ENCODE measurements around the gene SORBS1. TPM values are rescaled to one million over a fixed set of nuclear protein-coding genes. Genes with fewer than 3 reads are reported as not detected.

The SORBS1 gene
- total RNA-seq, 1 donor from 2014 or later = 16.1 TPM

GRCh38 chr10:95290461-95291364 is 270.5 kb downstream of the SORBS1 start, which contains the start of gene PDLIM1:
Gene PDLIM1 (minus strand): TSS chr10:95291003. CDS start chr10:95290915, 88 bp downstream.
- Mint-ChIP-seq H3K27ac (peak within 1 kb of the TSS; percentile 37), H3K27me3 (ENCODE audit: insufficient read depth, low read depth) (peaks cover 36% of the 10 kb centered on the region)

GRCh38 chr10:95289921-95290421 is 271.2 kb downstream of the SORBS1 start:
- Histone ChIP-seq H4K20me1 (ENCODE audit: low read depth) (no peaks in the 10 kb centered on the region), H3K27me3 (peaks cover 64% of the 10 kb centered on the region), H3K27ac (no peak overlapping the region), H2AFZ (replicated peaks) (peak overlapping the region; percentile 100), H3K4me2 (peak overlapping the region; percentile 99), H3K36me3 (no peaks in the 10 kb centered on the region), H3F3A (ENCODE audit: low read depth) (peaks cover 12% of the 10 kb centered on the region), H3K79me2 (ENCODE audit: low read depth) (peaks cover 3% of the 10 kb centered on the region), H3K9ac (no peak overlapping the region), H3K4me3 (peak overlapping the region; percentile 96), H3K4me1 (peaks cover 17% of the 10 kb centered on the region), H3K9me3 (ENCODE audit: low read depth) (no peaks in the 10 kb centered on the region)
- H3K4me1 Mint-ChIP-seq = peaks cover 8% of the 10 kb centered on the region
- H3K27me3 Mint-ChIP-seq (ENCODE audit: insufficient read depth, low read depth) = peaks cover 33% of the 10 kb centered on the region
- no peak for DNase-seq (ENCODE audit: low spot score)
- H3K9me3 Mint-ChIP-seq = peaks cover 6% of the 10 kb centered on the region
- H3K36me3 Mint-ChIP-seq = no peaks in the 10 kb centered on the region
- no peak overlapping the region for H3K27ac Mint-ChIP-seq
- H3K4me3 Mint-ChIP-seq = peak overlapping the region; percentile 89
- TF ChIP-seq CTCF (IDR thresholded peaks at IDR 0.05) (no peak), EZH2 (IDR thresholded peaks at IDR 0.05) (peak; percentile 51)

More at GRCh38 chr10:95290461-95291364, 270.5 kb downstream of the SORBS1 start, which contains the start of gene PDLIM1:
- TF ChIP-seq EZH2phosphoT487 (IDR thresholded peaks at IDR 0.05) = peak; percentile 34
- peak; percentile 63 for TF ChIP-seq EZH2 (IDR thresholded peaks at IDR 0.05)
- TF ChIP-seq CTCF (IDR thresholded peaks at IDR 0.05) = peak; percentile 32
- Mint-ChIP-seq H3K4me3 (peak within 1 kb of the TSS; percentile 89), H3K36me3 (no peaks in the 10 kb centered on the region), H3K9me3 (peaks cover 6% of the 10 kb centered on the region), H3K4me1 (peaks cover 8% of the 10 kb centered on the region)
- Histone ChIP-seq H3K27ac (no peak within 1 kb of the TSS), H3K79me2 (ENCODE audit: low read depth) (peaks cover 3% of the 10 kb centered on the region), H3K27me3 (peaks cover 72% of the 10 kb centered on the region), H3K9ac (no peak within 1 kb of the TSS), H2AFZ (replicated peaks) (peak within 1 kb of the TSS; percentile 100), H3F3A (ENCODE audit: low read depth) (peaks cover 16% of the 10 kb centered on the region), H3K4me2 (peak within 1 kb of the TSS; percentile 99), H3K4me3 (peak within 1 kb of the TSS; percentile 96), H3K9me3 (ENCODE audit: low read depth) (no peaks in the 10 kb centered on the region), H4K20me1 (ENCODE audit: low read depth) (no peaks in the 10 kb centered on the region), H3K4me1 (peaks cover 22% of the 10 kb centered on the region), H3K36me3 (no peaks in the 10 kb centered on the region)
- DNase-seq (ENCODE audit: low spot score) = peak; percentile 81

GRCh38 chr10:95289003-95289920 is 271.9 kb downstream of the SORBS1 start:
- no peak overlapping the region for H3K9ac ChIP-seq
- peak; percentile 40 for DNase-seq (ENCODE audit: low spot score)
- H3K4me3 ChIP-seq = peak overlapping the region; percentile 96
- H3K36me3 ChIP-seq = no peaks in the 10 kb centered on the region
- peaks cover 12% of the 10 kb centered on the region for H3F3A ChIP-seq (ENCODE audit: low read depth)
- peaks cover 6% of the 10 kb centered on the region for H3K9me3 Mint-ChIP-seq
- H3K27ac Mint-ChIP-seq = no peak overlapping the region
- H3K4me1 ChIP-seq = peaks cover 13% of the 10 kb centered on the region
- TF ChIP-seq EZH2 (IDR thresholded peaks at IDR 0.05) (no peak), CTCF (IDR thresholded peaks at IDR 0.05) (peak; percentile 30), EZH2phosphoT487 (IDR thresholded peaks at IDR 0.05) (peak; percentile 14)
- H3K27me3 ChIP-seq = peaks cover 57% of the 10 kb centered on the region
- H3K79me2 ChIP-seq (ENCODE audit: low read depth) = peaks cover 3% of the 10 kb centered on the region
- H3K36me3 Mint-ChIP-seq = no peaks in the 10 kb centered on the region
- H3K4me2 ChIP-seq = peak overlapping the region; percentile 99
- no peak overlapping the region for H3K27ac ChIP-seq
- H3K27me3 Mint-ChIP-seq (ENCODE audit: insufficient read depth, low read depth) = peaks cover 30% of the 10 kb centered on the region
- no peaks in the 10 kb centered on the region for H4K20me1 ChIP-seq (ENCODE audit: low read depth)
- H3K4me3 Mint-ChIP-seq = peak overlapping the region; percentile 89
- H3K9me3 ChIP-seq (ENCODE audit: low read depth) = no peaks in the 10 kb centered on the region
- H2AFZ ChIP-seq (replicated peaks) = no peak overlapping the region
- peaks cover 8% of the 10 kb centered on the region for H3K4me1 Mint-ChIP-seq

All from neural progenitor cell (in vitro differentiated cells).